Hindlimb muscle (tissue), 1 donor: ENCODE results near the gene PDE7B. TPM values are rescaled to one million over a fixed set of nuclear protein-coding genes. Genes with fewer than 3 reads are reported as not detected.
A peak's percentile ranks its signal among the peaks of the same experiment; 100 is the strongest.

Source experiments
- DNase-seq: peaks from one replicate; pipeline ENCODE4 v3.0.0-alpha.2; 2013
- polyA plus RNA-seq: library from polyadenylated mRNA; unstranded; fragments of 120-200 nt; gene quantifications from one replicate; pipeline ENCODE4 v1.2.1, GENCODE V29; 2013; ENCODE audit not compliant: insufficient read length

Gene PDE7B
- polyA plus RNA-seq = 7.1 TPM

GRCh38 chr6:135851442-135852271 is at the start of gene PDE7B:
Gene PDE7B (plus strand): TSS chr6:135851701.
- peak; percentile 87 for DNase-seq

GRCh38 chr6:135801755-135802465 is 49.6 kb upstream of the PDE7B start:
- DNase-seq = no peak

DNA sequence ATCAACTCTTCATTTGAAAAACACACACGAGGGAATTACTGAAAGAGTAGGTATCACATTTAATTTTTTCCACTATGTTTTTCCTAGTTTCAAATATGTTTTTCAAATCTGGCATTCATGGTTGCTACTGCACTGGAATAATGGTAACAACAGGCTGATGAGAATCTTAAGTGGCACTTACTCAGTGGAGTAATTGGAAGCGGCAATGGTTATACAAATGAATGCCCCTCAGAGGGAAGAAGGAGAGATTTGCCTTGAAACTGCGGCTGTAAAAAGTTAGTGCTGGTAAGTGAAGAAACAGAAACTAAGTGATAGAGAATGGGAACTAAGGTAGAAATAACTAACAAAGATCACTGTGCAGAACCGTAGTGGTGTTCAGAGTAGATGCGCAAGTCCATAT is 41.0 kb upstream of the PDE7B start:
- DNase-seq = peak; percentile 58

DNA sequence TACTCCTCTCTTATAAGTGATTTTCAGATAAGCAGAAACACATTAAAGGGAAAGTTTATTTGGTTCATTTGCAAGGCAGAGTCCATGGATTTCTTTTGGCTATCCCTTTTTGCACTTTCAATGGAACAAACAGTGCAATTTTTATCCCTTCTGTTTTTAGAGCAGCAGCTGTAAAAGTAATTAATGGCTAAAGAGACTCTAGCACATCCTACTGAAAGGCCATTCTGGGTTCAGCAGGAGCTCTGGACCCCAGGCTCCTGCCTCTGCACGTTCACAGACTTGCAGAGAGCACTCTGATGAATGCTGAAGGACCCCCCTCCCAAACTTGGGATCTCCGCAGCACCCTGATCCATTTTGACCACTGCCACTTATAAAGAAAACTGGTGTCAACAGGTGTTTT is 40.3 kb upstream of the PDE7B start:
- peak; percentile 42 for DNase-seq

DNA sequence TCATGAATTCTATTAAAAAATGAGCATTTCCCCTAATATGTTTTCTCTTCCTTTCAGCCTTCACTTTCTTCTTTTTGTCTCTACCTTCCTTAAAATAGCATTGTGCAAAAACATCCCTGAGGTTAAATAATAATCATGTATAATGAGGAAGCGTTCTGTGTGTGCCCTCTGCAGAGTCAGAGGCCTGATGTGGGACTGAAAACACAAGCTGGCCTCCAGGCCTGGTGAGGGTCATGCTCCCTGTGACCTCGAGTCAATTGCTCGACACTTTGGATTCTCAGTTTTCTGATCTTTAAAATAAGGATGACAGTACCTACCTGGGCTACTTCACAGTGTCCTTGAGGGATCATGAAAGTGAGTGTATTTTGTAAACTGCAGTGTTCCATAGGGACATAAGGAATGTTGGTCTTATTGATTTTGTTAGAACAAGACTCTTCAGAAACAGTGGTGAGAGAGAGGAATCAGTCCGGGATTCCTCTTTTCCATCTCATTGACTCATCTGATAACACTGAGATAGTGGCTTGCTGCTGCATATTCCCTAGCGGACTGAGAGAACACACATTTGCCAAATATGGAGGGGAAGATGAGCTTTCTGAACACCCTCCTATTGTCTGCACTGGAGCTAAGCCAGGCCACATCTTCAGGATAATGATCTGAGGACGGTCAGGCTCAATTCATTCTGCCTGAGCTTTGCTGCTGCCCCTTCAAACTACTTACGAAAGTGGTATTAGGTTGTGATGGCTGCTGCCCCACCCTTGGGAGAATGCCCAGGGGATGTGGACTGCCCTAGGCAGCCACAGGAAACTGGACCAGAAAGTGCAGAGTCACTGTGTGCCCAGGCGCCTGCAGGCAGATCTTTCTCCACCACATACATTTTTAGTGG is 39.6 kb upstream of the PDE7B start:
- peak; percentile 15 for DNase-seq

GRCh38 chr6:135813401-135813800 is 38.1 kb upstream of the PDE7B start:
- DNase-seq = peak; percentile 42

DNA sequence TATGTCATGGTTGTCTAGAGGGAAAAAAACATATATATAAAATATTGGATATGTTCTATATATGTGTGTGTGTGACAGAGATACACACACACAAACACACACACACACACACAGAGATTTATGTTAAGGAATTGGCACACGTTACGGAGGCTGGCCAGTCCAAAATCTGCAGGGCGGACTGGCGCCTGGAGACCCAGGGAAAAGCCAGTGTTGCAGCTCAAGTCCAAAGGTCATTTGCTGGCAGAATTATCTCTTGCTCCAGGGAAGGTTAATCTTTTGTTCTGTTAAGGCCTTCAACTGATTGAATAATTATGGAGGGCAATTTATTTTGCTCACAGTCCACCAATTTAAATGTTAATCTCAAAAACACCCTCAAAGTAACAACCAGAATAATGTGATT is 37.5 kb upstream of the PDE7B start:
- no peak for DNase-seq

GRCh38 chr6:135815216-135815615 is 36.3 kb upstream of the PDE7B start:
- no peak for DNase-seq

GRCh38 chr6:135817035-135817434 is 34.5 kb upstream of the PDE7B start:
- DNase-seq = no peak

GRCh38 chr6:135819665-135820064 is 31.8 kb upstream of the PDE7B start:
- DNase-seq = no peak

DNA sequence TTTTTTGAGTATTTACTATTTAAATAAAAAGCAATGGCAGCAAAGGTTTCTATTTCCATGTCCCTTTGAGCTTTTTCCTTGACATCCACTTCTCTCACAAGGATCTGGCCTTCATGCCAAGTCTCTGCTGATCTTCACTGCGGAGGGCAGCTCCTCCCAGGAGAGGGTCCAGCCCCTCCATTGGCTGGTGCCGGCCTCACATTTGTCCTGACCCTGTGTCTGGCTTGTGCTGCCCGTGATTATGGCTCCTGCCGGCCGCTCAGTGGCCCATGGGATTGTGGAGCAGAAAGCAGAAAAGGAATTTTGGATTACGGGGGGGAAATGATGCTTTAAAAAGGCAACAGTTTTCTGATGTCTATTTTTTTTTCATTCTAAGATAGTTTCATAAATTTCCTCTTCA is 31.2 kb upstream of the PDE7B start:
- no peak for DNase-seq

- DNase-seq = no peak
These were observed 27.6 kb upstream of the PDE7B start for GRCh38 chr6:135823851-135824250.

- DNase-seq = no peak
These were observed 25.2 kb upstream of the PDE7B start for GRCh38 chr6:135826236-135826804.

DNA sequence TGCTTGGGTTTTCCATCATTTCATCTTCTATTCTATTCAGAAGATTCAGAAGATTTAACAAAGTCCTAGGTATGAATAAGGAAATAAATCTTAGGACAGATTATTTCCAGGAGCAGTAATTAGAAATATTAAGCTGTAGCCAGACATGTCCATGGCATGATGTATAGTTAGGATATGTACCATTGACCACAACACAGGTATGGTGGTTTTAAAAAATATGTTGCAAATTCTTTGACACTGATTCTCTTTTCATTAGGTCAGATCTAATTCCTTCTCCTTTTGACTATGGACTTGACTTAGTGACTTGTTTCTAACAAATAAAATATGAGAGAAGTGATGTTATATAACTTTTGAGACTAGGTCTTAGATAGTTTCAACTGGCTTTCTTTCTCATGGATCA is 23.5 kb upstream of the PDE7B start:
- DNase-seq = no peak

DNA sequence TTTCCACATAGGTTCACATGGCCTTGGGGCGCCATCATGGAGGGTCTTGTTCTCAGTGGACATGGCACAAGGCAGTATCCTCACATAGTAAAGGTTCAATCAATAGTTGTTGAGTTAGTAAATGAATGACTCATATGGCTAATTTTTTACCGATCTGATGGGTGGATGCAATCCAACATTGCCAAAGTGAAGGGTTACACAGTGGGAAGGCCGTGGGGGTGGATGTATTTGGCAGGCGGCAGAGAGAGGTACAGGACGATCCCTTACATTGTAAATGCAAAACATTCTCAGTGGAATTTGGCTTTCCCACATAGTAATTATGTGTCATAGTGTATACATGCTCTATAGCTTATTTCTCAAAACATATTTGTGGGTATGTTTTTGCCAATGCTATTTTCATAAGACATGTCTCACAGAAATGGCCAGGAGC is 21.0 kb upstream of the PDE7B start:
- DNase-seq = no peak

DNA sequence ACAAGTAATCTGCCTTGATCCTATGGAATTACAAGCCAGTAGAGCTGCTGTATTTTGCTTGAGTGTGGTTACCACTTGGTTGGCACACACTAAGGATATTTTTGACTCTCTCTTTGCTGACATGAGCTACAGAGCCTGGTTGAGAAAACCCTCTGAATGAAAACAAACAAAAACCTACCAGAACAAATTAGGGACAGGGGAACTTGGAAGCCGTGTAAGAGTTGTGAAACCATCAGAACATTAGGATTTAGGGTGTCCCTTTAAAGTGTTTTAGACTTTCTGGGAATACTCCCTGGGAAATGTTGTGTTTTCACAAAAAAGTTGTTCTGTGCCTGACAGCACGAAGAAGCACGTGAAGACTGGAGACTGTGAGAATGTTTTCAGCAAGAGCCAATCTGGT is 20.5 kb upstream of the PDE7B start:
- DNase-seq = no peak

DNA sequence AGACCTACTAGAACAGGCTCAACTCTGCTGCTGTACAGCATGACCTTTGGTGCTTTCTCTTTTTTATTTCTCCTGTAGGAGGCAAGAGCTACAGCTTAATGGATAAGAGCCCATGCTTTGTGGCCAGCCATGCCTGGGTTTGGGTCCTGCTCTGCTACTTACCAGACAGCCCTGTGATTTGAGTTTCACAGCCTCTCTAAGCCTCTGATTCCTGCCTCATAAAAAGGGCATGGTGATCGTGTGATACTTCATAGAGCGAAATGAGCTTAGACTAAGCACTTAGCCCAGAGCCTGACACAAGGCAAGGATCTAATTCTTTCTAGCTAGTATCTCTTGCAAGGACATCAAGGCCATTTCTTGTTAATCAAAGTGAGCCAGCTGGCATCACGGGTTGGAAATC is 19.3 kb upstream of the PDE7B start:
- no peak for DNase-seq

DNA sequence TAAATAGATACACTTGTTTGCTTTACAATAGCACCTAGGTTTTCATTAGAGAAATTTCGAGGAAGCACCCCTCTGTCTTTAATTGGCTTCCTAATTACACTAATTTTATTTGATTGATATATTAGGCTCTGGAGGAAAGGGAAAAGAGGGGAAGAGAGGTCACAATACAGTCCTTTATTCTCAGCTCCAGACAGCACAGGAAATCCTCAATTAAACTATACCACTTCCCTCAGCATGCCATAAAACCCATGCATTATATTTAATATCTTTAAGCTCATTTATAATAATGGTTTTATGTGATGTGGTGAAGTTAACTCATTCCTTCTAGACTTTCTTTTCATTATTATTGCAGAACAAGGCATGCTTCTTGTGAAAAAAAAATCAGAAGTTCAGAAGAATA is 17.7 kb upstream of the PDE7B start:
- DNase-seq = no peak

- no peak for DNase-seq
These were observed 13.6 kb upstream of the PDE7B start for GRCh38 chr6:135837735-135838449.

GRCh38 chr6:135839121-135839520 is 12.4 kb upstream of the PDE7B start:
- DNase-seq = no peak

DNA sequence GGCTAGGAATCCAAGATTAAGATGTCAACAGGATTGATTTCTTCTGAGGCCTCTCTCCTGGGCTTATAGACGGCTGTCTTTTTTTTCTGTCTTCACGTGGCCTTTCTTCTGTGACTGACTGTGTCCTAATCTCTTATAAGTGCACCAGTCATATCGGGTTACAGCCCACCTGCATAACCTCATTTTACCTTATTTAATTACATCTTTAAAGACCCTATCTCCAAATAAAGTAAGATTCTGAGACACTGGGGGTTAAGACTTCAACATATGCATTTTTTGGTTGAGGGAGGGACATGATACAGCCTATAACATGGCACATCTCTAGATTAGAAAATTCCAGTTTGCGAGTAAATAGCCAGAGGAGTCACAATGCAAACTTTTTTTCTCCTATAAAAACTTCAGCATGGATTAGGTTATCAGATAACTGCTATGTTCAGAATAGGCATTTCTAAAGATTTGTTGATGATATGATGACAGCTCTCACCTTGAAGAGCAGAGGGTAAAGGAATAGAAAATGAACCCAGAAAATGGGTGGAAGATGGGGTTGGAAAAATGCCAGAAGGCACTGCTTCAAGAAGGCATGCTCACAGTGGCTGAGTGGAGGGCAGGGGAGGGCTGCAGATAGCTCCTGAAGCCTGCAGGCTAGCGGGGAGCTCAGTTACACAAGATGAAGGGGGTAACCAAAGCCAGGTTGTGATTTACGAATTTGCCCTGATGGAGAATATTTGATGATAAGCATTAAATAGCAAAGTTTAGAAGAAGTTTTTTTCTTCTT is 8.7 kb upstream of the PDE7B start:
- no peak for DNase-seq
